Activated effector memory CD4-positive, alpha-beta T cell treated with Interleukin-2 at 50 U/mL for 16 hours (primary cell): ENCODE results near the gene ATN1.
A peak's percentile ranks its signal among the peaks of the same experiment; 100 is the strongest.

Source experiments
- DNase-seq: peaks from one replicate; pipeline ENCODE4 v3.0.0-alpha.2; 2020

Gene ATN1

DNA sequence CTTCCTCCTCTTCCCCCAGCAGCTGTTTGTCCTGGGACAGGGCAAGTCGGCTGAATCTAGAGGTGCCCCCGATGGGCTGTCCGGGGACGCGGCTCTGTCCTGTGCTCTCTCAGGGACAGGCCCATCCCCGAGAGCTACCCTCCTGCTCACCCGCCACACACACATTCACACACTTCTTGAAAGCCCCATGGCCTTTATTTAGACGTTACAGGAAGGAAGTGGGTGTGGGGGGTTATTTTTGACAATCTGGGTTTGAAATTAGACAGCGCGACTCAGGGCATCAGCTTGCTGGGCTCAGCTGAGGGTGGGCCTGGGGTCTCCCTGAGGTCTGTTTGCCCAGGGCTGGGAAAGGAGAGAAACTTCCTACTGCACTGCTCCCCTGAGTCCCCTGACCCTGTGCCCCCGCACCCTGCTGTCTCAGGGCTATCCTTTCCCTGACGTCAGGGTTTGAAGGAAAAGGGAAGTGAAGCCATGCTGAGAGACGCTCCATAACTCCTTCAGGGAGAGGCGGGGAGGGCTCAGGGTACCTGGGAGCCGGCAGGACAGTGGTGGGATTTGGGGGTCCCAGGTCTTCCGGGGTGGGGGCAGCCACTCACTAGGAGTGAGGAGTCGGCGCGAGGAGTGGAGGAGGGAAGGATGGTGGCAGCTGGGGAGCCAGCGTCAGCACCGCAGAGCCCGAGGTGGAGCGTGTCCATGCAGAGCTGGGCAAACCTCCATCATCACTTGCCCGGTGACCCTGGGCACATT lies 31.5 kb downstream of the ATN1 start:
- DNase-seq: peak; percentile 64

DNA sequence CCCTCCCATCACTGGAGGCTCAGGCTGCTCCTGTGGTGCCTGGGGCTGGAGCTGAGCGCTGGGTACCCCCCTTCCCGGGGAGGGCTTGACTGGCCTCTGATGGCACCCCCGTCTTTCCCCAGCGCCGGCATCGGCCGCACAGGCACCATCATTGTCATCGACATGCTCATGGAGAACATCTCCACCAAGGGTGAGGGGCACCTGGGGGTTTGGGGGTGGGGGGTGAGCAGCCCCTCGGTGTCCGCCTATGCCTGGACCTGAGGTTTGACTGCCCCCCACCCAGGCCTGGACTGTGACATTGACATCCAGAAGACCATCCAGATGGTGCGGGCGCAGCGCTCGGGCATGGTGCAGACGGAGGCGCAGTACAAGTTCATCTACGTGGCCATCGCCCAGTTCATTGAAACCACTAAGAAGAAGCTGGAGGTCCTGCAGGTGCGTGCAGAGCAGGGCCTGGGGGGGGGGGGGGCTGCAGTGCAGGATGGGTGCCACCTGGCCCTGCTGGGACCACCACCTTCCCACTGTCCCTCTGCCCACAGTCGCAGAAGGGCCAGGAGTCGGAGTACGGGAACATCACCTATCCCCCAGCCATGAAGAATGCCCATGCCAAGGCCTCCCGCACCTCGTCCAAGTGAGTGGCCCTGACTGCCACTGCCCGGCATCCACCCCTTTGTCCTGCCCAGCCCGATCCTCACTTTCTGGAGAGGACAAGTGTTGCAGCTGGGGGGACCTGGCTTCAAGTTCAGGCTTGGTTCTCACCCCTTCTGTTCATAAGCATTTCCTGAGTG lies 32.2 kb downstream of the ATN1 start:
- no peak for DNase-seq

DNA sequence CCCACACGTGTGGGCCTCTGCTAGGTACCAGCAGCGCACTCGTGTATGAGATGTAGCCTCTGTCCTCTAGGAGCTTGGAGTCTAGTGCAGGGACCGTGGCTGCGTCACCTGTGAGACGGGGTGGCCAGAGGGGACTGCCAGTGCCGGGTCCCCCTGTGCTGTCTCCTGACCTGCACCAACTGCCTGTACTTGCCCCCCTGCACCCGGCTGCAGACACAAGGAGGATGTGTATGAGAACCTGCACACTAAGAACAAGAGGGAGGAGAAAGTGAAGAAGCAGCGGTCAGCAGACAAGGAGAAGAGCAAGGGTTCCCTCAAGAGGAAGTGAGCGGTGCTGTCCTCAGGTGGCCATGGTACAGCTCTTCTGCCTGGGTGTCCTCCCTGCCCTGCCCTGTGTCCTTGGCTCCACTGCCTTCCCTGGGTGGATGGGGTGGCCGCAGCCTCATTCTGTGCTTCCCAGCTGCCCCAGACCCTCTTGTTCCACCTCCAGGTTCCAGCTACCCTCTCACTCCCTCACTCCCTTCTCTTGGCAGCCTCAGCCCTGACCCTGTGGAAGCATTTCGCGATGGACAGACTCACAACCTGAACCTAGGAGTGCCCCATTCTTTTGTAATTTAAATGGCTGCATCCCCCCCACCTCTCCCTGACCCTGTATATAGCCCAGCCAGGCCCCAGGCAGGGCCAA lies 33.0 kb downstream of the ATN1 start:
- no peak for DNase-seq

DNA sequence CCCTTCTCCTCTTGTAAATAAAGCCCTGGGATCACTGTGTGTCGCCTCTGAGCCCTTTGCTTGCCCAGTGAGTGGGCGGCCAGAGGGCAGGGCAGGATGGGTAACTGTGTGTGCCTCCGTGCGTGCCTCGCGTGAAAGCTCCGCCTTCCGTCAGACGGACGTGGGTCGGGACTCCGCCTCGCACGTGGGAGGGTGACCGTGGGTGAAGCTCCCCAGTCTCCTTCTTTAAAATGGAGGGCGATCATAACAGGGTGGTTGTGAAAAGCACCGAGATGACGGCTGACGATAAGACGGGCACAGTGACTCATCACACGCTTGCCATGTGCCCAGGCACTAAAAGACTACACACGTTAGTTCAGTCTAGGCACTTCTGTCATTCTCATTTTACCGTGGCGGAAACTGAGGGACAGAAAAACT lies 33.5 kb downstream of the ATN1 start:
- DNase-seq: peak; percentile 88

DNA sequence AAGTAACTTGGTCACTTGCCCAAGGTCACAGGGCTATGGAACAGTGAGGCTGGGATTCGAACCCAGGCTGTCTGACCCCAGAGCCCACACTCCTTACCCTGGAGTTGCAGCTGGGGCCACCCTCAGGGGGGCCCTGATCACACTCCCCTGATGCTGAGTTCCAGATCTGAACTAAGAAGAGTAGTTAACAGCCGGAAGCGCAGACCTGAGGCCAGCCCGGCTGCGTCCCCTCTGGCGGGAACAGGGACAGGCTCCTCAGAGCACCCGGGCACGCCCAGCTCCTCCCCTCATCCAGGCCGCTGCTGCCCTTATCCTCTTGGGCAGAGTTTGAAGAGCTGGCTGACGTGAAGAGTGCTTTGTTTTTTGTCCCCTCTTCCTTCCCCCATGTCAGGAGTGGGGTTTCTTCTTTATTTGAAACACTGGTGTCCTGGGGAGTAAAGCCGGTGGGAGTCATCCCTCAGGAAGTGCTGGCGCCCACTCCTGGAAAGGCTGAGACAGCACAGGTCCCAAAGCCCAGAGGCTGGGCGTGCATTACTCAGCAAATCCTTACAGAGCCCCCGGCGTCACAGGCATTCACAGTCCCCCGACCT lies 34.0 kb downstream of the ATN1 start:
- no peak for DNase-seq

DNA sequence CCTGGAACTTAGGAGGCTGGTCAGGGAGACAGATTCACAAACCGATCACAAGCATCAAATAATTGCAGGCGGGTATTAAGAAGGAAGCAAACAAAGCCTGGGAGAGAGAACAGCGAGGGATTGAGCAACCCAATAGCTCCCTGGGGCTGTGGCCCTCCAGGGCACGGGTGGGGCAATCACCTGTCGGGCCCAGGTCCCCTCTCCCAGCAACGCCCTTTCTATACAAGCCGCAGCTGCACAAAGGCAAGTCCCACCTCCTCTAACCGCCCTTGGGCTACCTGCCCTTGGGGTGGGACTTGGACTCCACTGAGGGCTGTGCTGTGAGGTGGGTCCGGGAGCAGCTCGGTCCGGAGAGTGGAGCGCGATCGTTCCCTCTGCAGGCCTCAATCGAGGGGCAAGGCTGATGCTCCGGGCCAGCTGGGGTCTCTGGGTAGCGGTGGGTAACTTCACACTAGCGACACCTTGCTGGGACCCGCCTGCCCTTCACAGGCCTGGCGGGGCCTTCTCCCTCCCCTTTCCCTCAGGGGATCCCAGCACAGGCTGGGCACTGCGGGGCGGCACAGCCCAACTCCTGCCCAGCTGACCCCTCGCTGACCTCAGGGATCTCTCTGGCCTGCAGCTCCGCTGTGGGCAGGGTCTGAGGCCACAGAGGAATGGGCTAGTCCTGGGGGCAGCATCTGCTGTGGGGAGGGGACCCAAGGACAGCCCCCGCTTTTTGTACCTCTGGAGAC lies 34.7 kb downstream of the ATN1 start:
- DNase-seq: no peak

DNA sequence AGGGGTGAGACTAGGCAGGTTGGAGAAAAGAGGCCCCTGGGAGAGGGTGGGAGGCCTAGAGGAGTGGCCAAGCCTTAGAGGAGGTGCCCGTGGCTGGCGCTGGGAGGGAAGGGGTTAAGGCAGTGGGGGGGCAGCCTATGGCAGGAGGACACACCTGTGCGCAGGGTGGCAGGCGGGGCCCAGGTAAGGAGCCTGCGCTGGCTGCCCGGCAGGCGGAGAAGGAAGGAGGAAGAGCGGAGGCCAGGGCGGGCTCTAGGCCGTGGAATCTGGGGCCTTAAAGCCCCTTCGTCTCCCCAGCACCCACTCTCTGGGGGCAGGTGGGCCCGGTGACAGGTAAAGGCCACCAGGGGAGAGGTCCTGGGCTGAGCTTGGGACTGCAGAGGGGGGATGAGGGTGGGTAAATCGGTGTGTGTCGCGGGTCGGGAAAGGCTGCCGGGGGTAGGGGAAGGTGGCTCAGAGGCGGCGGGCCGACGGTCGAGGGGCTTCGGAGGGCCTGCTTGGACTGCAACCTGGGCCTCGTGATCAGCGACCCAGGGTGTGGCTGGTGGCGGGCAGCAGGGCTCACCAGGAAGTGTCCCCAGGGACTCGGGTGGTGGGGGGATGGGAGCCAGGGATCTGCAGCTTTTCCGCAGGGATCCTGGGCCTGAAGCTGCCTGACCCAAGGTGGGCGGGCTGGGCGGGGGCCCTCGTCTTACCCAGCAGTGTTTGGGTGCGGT lies 35.4 kb downstream of the ATN1 start:
- no peak for DNase-seq

DNA sequence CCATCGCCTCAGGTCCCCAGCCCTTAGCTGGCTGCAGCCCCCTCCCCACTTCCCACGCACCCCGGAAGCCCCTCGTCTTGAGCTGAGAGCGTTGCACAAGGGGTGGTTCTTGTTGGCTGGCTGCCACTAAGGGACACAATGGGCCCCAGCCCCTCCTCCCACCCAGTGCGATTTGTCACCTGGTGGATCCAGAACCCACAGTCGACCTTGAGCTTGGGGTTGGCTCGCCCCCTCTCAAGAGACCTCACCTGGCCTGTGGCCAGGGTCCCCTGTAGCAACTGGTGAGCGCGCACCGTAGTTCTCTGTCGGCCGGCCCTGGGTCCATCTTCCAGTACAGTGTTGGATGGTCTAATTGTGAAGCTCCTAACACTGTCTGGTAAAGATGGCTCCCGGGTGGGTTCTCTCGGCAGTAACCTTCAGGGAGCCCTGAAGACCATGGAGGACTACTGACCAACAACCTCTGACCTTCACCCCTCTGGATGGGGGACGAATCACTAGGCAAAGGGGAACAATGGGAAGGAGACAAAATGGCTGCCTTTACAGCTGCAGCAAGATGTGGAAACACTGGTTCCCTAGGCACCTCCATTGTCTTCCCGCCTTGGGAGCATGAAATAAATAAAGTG lies 36.1 kb downstream of the ATN1 start:
- no peak for DNase-seq

DNA sequence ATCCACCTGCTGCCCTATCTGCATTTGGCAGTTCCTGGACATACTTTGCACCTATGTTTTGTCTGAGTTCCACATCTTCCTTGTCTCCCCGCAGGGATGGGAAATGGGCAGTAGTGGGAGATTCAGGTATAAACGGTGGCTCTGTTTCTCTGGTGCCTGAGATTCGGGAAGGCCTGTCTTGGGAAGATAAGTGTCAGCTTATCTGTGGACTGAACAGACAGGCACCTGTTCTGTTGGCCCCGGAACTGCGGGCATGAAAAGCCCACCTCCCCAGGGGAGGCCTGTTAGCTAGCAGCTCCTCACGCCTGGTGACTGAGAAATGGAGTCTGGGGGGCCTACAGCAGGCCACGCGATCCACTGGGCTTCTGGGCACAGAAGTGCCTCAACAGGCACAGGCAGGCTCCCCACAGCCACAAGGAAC lies 36.9 kb downstream of the ATN1 start:
- DNase-seq: no peak

DNA sequence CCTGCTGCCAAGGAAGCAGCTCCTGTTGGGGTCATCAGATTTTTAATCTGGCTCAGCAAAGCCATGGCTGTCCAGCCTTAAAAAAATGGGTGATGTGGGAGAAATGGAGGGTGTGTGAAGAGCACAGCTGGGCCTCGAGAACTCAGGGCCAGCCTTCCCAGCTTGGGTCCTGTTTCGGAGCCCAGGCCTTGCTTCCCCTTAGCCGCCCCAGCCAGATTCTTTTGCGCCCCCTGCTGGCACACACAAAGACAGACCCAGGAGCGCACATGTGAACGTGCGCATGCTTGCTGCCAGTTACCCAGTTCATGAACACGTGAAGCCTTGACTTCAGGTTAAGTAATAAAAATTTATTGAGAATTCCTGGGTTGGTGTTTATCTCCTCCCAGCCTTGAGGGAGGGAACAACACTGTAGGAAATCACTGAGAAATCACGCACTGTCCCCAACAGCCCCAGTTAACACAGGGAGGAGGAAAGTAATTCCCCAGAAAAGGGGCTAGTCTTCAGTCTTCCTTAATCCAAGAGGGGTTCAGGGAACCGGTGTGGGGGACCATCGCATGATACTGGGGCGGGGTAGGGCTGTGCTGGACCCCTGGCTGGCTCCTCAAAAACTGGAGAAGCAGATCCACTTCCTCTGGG lies 37.4 kb downstream of the ATN1 start:
- peak; percentile 80 for DNase-seq

DNA sequence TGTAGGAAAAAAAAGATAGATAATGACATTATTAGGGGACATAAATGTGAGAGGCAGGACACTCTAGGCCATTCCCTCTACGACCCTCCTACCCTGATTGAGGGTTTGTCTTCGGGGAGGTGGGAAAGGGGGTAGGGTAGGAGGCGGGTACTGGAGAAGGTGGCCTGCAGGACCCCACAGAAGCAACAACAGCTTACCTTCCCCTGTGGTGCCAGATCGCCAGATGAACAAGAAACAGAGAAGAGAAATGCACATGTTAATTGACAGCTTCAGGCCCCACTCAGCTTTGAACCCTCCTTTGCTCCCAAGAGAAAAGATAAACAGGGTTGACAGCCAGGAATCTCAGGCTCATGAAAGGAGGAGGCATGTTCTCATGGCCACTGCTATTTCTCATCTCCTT lies 38.0 kb downstream of the ATN1 start:
- DNase-seq: no peak

DNA sequence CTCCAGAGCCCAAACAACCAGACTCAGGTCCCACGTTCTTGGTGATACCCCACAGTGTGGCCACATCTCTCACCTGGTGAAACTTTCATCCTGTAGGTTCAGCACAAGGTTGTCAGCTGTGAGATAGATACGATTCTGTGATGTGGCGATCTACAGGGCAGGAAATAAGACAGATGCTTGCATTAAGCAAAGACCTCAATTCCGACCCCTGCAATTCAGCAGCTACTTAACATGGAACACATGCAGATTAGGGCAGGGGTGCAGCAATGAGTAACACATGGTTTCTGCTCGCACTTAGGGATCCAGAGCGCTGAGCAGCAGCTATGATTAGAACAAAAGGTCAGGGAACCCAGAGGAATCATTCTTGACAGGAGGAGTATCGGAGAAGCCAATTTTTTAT lies 38.6 kb downstream of the ATN1 start:
- DNase-seq: no peak

DNA sequence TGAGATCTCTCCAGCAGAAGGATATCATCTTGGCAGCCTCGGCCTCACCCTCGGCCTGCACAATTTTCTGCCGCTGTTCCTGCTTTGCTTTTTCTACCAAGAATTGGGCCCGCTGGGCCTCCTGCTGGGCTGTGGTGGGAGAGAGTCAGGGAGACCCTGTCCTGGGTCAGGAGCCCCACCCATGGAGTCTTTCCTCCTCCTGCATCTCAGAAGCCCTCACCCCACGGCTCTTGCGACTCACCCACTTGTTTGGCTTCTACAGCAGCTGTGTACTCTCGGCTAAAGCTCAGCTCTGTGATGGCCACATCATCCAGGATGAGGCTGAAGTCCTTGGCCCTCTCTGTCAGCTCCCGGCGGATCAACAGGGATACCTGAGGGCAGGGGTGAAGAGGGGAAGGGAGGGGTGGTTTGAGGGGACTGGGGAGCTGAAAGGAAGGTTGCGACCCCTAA lies 39.9 kb downstream of the ATN1 start:
- DNase-seq: no peak

DNA sequence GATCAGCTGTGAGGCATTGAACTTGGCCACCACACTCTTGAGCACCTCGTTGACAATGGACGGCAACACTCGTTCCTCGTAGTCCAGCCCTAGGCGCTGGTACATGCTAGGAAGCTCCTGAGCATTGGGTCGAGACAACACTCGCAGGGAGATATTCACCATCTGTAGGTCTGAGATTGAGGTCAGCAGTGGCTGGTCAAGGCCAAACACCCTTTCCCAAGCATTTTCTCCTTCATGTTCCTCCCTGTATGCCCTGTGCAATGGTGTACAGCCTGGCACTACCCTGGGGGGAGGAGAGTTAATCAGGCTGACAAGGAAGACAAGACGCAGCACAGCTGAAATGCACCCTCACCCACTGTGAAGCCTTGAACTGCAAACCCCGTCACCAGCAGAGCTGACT lies 40.7 kb downstream of the ATN1 start:
- DNase-seq: no peak

DNA sequence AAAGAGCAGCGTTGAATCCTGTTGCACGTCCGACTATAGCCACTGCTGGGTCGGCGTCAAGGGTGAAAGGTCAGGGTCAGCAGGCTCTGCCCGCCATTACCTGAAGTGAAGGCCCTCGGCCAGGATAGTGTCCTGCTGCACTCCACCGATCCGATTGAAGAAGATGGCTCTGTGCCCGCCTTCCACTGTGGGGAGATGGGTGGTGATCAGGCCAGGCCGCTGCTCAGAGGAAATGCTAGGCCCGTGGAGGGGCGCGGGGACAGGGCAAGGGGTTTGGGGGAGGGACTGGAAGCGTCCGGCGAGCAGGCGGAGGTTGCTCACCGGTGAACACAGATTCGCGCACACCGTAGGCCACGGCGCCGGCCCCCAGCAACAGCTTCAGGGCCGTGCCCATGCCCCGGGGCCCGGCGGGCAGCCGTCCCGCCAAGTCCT lies 42.4 kb downstream of the ATN1 start:
- DNase-seq: no peak

DNA sequence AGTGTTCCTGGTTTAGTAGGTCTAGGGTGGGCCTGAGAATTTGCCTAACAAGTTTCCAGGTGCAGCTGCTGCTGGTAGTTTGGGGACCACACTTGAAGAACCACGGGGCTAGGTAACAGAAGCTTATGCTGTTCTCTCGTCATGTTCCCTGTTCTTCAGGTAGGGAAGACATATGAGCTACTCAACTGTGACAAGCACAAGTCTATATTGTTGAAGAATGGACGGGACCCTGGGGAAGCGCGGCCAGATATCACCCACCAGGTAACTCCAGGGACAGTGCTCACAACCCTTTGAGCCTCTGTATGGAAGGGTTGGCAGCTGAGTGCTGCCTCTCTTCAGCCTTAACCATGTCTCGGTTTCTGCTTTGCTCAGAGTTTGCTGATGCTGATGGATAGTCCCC lies 46.4 kb downstream of the ATN1 start:
- no peak for DNase-seq

DNA sequence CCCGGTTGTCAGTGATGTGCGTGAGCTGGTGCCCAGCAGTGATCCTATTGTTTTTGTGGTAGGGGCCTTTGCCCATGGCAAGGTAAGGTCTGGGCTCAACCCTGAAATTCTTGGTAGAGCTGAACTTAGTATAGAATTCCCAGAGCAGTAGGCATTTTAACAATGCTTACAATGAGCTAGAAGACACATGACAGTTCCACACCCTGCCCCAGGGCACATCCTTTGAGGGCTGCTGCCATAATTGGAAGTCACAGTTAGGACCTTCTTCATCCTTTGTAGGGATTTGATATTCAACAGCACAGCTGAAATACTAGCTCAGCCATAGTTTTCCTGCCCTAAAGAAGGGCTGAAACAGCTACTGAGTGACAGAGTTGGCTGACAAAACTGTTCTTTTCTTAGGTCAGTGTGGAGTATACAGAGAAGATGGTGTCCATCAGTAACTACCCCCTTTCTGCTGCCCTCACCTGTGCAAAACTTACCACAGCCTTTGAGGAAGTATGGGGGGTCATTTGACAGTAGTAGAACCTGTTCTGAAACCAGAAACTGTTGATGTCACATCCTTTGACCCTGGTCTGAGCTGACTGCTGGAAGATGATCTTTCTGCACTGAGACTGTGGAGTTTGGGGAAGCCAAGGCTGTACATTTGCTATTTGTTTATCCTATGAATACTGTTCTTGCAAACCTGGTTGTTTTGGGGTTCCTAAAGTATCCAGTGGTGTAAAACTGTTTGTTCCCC lies 47.7 kb downstream of the ATN1 start:
- DNase-seq: no peak

DNA sequence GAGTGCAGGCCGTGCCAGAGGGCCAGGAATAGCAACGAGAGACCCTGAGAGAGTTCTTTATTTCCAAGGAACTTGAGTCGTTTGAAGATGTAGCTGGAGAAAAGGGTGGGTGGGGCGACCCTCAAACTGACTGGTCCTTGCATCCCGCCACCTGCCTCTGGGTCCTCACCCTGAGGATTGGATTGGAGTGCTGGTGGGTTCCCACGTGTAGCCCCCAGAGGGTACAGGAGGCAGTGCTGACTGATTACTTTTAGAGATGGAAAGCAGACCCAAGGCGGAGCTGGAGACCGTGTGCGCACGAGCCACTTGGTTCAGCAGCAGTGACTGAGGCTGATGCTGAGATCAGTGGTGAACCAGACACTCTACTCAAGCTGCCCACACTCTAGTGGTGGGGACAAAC lies 49.9 kb downstream of the ATN1 start:
- DNase-seq: no peak

DNA sequence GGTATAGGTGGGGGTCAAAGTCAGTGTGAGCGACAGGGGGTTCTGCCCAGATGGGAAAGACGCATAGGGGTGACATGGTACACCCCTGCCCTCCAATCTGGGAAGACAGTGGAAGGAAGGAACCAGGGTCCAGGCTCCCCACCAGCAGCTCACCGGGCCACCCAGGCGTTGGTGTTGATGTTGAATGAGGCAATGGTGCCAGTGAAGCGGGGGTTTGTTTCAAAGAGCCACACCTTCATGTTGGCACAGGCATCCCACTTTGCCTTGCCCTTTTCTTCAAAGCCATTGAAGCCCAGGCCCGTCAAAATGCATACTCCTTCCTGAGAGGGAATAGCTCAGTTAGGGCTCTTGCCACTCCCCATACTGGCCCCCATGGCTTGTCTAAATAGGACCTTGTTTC lies 50.4 kb downstream of the ATN1 start:
- DNase-seq: no peak

DNA sequence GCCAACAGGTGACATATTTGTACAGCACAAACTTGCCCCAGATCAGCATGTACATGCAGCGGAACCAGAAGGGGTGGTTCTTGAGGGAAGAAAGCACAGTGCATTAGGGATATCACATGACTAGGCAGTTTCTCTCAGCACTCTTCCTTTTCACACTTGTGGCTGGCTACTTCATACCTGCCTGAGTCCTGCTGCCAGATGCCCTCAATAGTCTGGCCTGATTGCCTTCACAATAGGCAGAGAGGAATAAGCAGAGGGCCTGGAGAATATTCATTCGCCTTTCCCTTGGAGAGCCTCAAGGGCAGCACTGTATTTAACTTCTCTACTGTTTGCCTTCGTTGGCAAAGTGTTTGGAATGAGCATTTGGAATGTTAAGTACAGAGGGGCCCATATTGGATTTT lies 50.9 kb downstream of the ATN1 start:
- DNase-seq: no peak
